Measurements from ENCODE around the gene PRIM2. TPM values are rescaled to one million over a fixed set of nuclear protein-coding genes. Genes with fewer than 3 reads are reported as not detected.

The PRIM2 gene
- total RNA-seq, 1 experiment from 2014 or later = 44.0 TPM

- CTCF ChIA-PET = no interaction called here
Measured at GRCh38 chr6:57297505-57297904, 19.9 kb upstream of the PRIM2 start.

More at GRCh38 chr6:57297505-57297904, 19.9 kb upstream of the PRIM2 start:
- H3K9me3 ChIP-seq (ENCODE audit: control insufficient read depth in 1 of 2, insufficient read depth in 1 of 2, low read depth in 1 of 2, low read length in 2 of 2) = no peaks in the 10 kb centered on the region
- no peaks in the 10 kb centered on the region for H3K27me3 ChIP-seq (ENCODE audit: insufficient read depth, low read length)
- no TSS peak for BruUV-seq (replicated peaks)
- no peak overlapping the region for H3K4me2 ChIP-seq (ENCODE audit: low read length)
- DNase-seq (ENCODE audit: low read depth, low spot score) (no peak), ATAC-seq (no peak)
- H3K4me3 ChIP-seq (replicated peaks in 1 of 2; ENCODE audit: low read depth in 1 of 2, low read length in 2 of 2) = no peak overlapping the region
- H4K20me1 ChIP-seq (ENCODE audit: insufficient read depth) = no peaks in the 10 kb centered on the region
- ChIA-PET RAD21 (ENCODE audit: low non-redundant PET in 1 of 2, low total read pairs in 2 of 2, uncharacterized antibody in 2 of 2, unreplicated experiment in 2 of 2) (no interaction called here), POLR2A (no interaction called here)
- H3K27ac ChIP-seq (ENCODE audit: low read depth, low read length) = no peak overlapping the region
- intact Hi-C loops (cut with micrococcal nuclease) = no loop called here
- TF ChIP-seq POLR2A (IDR thresholded peaks at IDR 0.05; ENCODE audit: borderline replicate concordance, extremely low read depth, insufficient read depth, insufficient read length) (no peak), CEBPB (IDR thresholded peaks at IDR 0.05; ENCODE audit: low read depth) (no peak), YY1 (IDR thresholded peaks at IDR 0.05; ENCODE audit: extremely low read depth, insufficient replicate concordance, low read depth, low read length) (no peak), SP1 (IDR thresholded peaks at IDR 0.05; ENCODE audit: low read depth) (no peak), RAD21 (IDR thresholded peaks at IDR 0.05; ENCODE audit: low read depth) (no peak), ZFX (IDR thresholded peaks at IDR 0.05) (no peak), CTCF (IDR thresholded peaks at IDR 0.05 in 2 of 3, conservative IDR thresholded peaks at IDR 0.05 in 1 of 3; ENCODE audit: borderline replicate concordance in 1 of 3, insufficient read depth in 1 of 3, low read depth in 2 of 3, low read length in 2 of 3) (no peak), SIN3A (IDR thresholded peaks at IDR 0.05; ENCODE audit: low read depth) (no peak), ZBTB33 (IDR thresholded peaks at IDR 0.05; ENCODE audit: extremely low read depth, insufficient replicate concordance, low read length) (no peak), POLR2AphosphoS5 (IDR thresholded peaks at IDR 0.05; ENCODE audit: low read depth, low read length) (no peak), ZNF274 (IDR thresholded peaks at IDR 0.05; ENCODE audit: low read depth, low read length) (no peak), FOSL1 (IDR thresholded peaks at IDR 0.05; ENCODE audit: low read depth) (no peak), EZH2phosphoT487 (IDR thresholded peaks at IDR 0.05; ENCODE audit: borderline replicate concordance) (no peak), SRF (IDR thresholded peaks at IDR 0.05; ENCODE audit: low read depth) (no peak), JUND (IDR thresholded peaks at IDR 0.05) (no peak), TCF7L2 (IDR thresholded peaks at IDR 0.05; ENCODE audit: borderline replicate concordance, extremely low read depth, insufficient read depth, insufficient read length) (no peak), ELF1 (IDR thresholded peaks at IDR 0.05; ENCODE audit: borderline replicate concordance, low read depth) (no peak)
- TF ChIP-seq, protein P1, sequence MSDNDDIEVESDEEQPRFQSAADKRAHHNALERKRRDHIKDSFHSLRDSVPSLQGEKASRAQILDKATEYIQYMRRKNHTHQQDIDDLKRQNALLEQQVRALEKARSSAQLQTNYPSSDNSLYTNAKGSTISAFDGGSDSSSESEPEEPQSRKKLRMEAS (IDR thresholded peaks at IDR 0.05) = no peak
- TF ChIP-seq, protein P2, sequence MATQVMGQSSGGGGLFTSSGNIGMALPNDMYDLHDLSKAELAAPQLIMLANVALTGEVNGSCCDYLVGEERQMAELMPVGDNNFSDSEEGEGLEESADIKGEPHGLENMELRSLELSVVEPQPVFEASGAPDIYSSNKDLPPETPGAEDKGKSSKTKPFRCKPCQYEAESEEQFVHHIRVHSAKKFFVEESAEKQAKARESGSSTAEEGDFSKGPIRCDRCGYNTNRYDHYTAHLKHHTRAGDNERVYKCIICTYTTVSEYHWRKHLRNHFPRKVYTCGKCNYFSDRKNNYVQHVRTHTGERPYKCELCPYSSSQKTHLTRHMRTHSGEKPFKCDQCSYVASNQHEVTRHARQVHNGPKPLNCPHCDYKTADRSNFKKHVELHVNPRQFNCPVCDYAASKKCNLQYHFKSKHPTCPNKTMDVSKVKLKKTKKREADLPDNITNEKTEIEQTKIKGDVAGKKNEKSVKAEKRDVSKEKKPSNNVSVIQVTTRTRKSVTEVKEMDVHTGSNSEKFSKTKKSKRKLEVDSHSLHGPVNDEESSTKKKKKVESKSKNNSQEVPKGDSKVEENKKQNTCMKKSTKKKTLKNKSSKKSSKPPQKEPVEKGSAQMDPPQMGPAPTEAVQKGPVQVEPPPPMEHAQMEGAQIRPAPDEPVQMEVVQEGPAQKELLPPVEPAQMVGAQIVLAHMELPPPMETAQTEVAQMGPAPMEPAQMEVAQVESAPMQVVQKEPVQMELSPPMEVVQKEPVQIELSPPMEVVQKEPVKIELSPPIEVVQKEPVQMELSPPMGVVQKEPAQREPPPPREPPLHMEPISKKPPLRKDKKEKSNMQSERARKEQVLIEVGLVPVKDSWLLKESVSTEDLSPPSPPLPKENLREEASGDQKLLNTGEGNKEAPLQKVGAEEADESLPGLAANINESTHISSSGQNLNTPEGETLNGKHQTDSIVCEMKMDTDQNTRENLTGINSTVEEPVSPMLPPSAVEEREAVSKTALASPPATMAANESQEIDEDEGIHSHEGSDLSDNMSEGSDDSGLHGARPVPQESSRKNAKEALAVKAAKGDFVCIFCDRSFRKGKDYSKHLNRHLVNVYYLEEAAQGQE (IDR thresholded peaks at IDR 0.05; ENCODE audit: low read depth) = no peak
- TF ChIP-seq, protein P3, sequence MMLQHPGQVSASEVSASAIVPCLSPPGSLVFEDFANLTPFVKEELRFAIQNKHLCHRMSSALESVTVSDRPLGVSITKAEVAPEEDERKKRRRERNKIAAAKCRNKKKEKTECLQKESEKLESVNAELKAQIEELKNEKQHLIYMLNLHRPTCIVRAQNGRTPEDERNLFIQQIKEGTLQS (IDR thresholded peaks at IDR 0.05) = no peak
- no peaks in the 10 kb centered on the region for H3K36me3 ChIP-seq (ENCODE audit: control insufficient read depth in 1 of 2, insufficient read depth in 2 of 2, low read length in 2 of 2)
- no peaks in the 10 kb centered on the region for H3K79me2 ChIP-seq (ENCODE audit: insufficient read depth, low read length)
- no peaks in the 10 kb centered on the region for H3K4me1 ChIP-seq (ENCODE audit: control insufficient read depth in 1 of 2, insufficient read depth in 2 of 2, low read length in 2 of 2)
- H2AFZ ChIP-seq (ENCODE audit: low read depth, low read length, poor library complexity, severe bottlenecking) = no peak overlapping the region
- no peak overlapping the region for H3K9ac ChIP-seq (ENCODE audit: low read length)
- no peaks in the 10 kb centered on the region for H3K9me2 ChIP-seq (ENCODE audit: insufficient read depth)

All from HCT116 (cell line).